Activated naive CD8-positive, alpha-beta T cell treated with anti-CD3 and anti-CD28 coated beads, Interleukin-2, amount 10 ng/mL, durations not matched to agents 7 days and 5 days (primary cell): ENCODE measurements around the gene MS4A7. TPM values are rescaled to one million over a fixed set of nuclear protein-coding genes. Genes with fewer than 3 reads are reported as not detected.

Experiments
- ATAC-seq: fragments of 150-1000 bp; cut with Tn5 transposase; one replicate; pipeline ENCODE4 v1.10.0; 2021; ENCODE audit warnings: low read depth, moderate library complexity
- POLR2A ChIA-PET: fragments of 350-600 bp; sonication (Branson Sonifier 250); formaldehyde crosslinking; loops from one replicate; lab custom pipeline; 2021; ENCODE audit warnings: antibody characterized with exemption; lab: Charles Lee
- DNase-seq: peaks from one replicate; pipeline ENCODE4 v3.0.0; 2021
- H3K27ac Mint-ChIP-seq: one replicate; pipeline ENCODE4 v1.8.0; 2022; ENCODE audit warnings: mild to moderate bottlenecking, mixed read lengths
- H3K27me3 Mint-ChIP-seq: one replicate; pipeline ENCODE4 v1.8.0; 2022; ENCODE audit warnings: mild to moderate bottlenecking, moderate library complexity, mixed read lengths
- H3K36me3 Mint-ChIP-seq: one replicate; pipeline ENCODE4 v1.8.0; 2021; ENCODE audit warnings: mild to moderate bottlenecking, mixed read lengths
- H3K4me1 Mint-ChIP-seq: one replicate; pipeline ENCODE4 v1.8.0; 2021; ENCODE audit warnings: mixed read lengths
- H3K4me3 Mint-ChIP-seq: one replicate; pipeline ENCODE4 v1.8.0; 2022; ENCODE audit warnings: mild to moderate bottlenecking, moderate library complexity, mixed read lengths
- H3K9me3 Mint-ChIP-seq: one replicate; pipeline ENCODE4 v1.8.0; 2021; ENCODE audit warnings: mixed read lengths
- total RNA-seq, 2 experiments: library from RNA; stranded (reverse); gene quantifications; one replicate each; pipeline ENCODE4 v1.2.3, GENCODE V29; 2021

Gene MS4A7
- total RNA-seq, result 1 to 10 TPM in 1 of 2 experiments, under 1 TPM in 1; 0.99 to 1.6 TPM

GRCh38 chr11:60378354-60378753 is at the start of gene MS4A7:
Gene MS4A7, plus strand, starts transcription at chr11:60378532. Its CDS starts 4,610 bp downstream, at chr11:60383142.
- POLR2A ChIA-PET, result no interaction called here
- Mint-ChIP-seq H3K27ac (no peak within 1 kb of the TSS), H3K9me3 (no peaks in the 10 kb centered on the region), H3K27me3 (peaks cover 5% of the 10 kb centered on the region), H3K4me3 (no peak within 1 kb of the TSS), H3K4me1 (peaks cover 8% of the 10 kb centered on the region), H3K36me3 (no peaks in the 10 kb centered on the region)
- ATAC-seq (peak; percentile 78), DNase-seq (no peak)

- peaks cover 3% of the 10 kb centered on the region for H3K4me1 Mint-ChIP-seq
- no peak for ATAC-seq
- POLR2A ChIA-PET, result no interaction called here
- no peaks in the 10 kb centered on the region for H3K36me3 Mint-ChIP-seq
- H3K4me3 Mint-ChIP-seq, result no peak overlapping the region
- H3K27ac Mint-ChIP-seq, result no peak overlapping the region
- no peak for DNase-seq
- peaks cover 2% of the 10 kb centered on the region for H3K27me3 Mint-ChIP-seq
- peaks cover 3% of the 10 kb centered on the region for H3K9me3 Mint-ChIP-seq
Observed at GRCh38 chr11:60332846-60333245, 45.5 kb upstream of the MS4A7 start.

- Mint-ChIP-seq H3K27ac (no peak overlapping the region), H3K4me3 (no peak overlapping the region), H3K9me3 (peaks cover 3% of the 10 kb centered on the region), H3K36me3 (no peaks in the 10 kb centered on the region), H3K27me3 (peaks cover 2% of the 10 kb centered on the region), H3K4me1 (peaks cover 3% of the 10 kb centered on the region)
- POLR2A ChIA-PET, result no interaction called here
- peak; percentile 36 for DNase-seq
- no peak for ATAC-seq
Observed at GRCh38 chr11:60334005-60334620, 44.2 kb upstream of the MS4A7 start.

- ATAC-seq, result no peak
- POLR2A ChIA-PET, result no interaction called here
- H3K27me3 Mint-ChIP-seq, result peaks cover 4% of the 10 kb centered on the region
Observed at GRCh38 chr11:60336767-60337391, 41.5 kb upstream of the MS4A7 start.

GRCh38 chr11:60338053-60338452 is 40.3 kb upstream of the MS4A7 start:
- Mint-ChIP-seq H3K36me3 (no peaks in the 10 kb centered on the region), H3K4me1 (peaks cover 3% of the 10 kb centered on the region), H3K9me3 (no peaks in the 10 kb centered on the region), H3K27ac (no peak overlapping the region), H3K27me3 (peaks cover 4% of the 10 kb centered on the region), H3K4me3 (no peak overlapping the region)
- no peak for ATAC-seq
- DNase-seq, result no peak
- POLR2A ChIA-PET, result no interaction called here

More at GRCh38 chr11:60336767-60337391, 41.5 kb upstream of the MS4A7 start:
- Mint-ChIP-seq H3K4me3 (no peak overlapping the region), H3K4me1 (peaks cover 3% of the 10 kb centered on the region), H3K27ac (no peak overlapping the region), H3K36me3 (no peaks in the 10 kb centered on the region), H3K9me3 (no peaks in the 10 kb centered on the region)
- no peak for DNase-seq

GRCh38 chr11:60339356-60339755 is 39.0 kb upstream of the MS4A7 start:
- no peak overlapping the region for H3K27ac Mint-ChIP-seq
- H3K27me3 Mint-ChIP-seq, result peaks cover 2% of the 10 kb centered on the region
- ATAC-seq (no peak), DNase-seq (no peak)
- POLR2A ChIA-PET, result no interaction called here
- peaks cover 3% of the 10 kb centered on the region for H3K4me1 Mint-ChIP-seq
- H3K4me3 Mint-ChIP-seq, result no peak overlapping the region
- no peaks in the 10 kb centered on the region for H3K36me3 Mint-ChIP-seq
- H3K9me3 Mint-ChIP-seq, result no peaks in the 10 kb centered on the region

- ATAC-seq (no peak), DNase-seq (no peak)
- Mint-ChIP-seq H3K9me3 (no peaks in the 10 kb centered on the region), H3K27me3 (peaks cover 4% of the 10 kb centered on the region), H3K4me3 (no peak overlapping the region), H3K27ac (no peak overlapping the region), H3K4me1 (no peaks in the 10 kb centered on the region), H3K36me3 (no peaks in the 10 kb centered on the region)
- POLR2A ChIA-PET, result no interaction called here
Observed at GRCh38 chr11:60343094-60343704, 35.1 kb upstream of the MS4A7 start.

- Mint-ChIP-seq H3K27me3 (peaks cover 4% of the 10 kb centered on the region), H3K27ac (no peak overlapping the region), H3K4me1 (no peaks in the 10 kb centered on the region), H3K36me3 (no peaks in the 10 kb centered on the region), H3K4me3 (no peak overlapping the region), H3K9me3 (no peaks in the 10 kb centered on the region)
- DNase-seq, result no peak
- POLR2A ChIA-PET, result no interaction called here
- no peak for ATAC-seq
Observed at GRCh38 chr11:60344146-60344545, 34.2 kb upstream of the MS4A7 start.

GRCh38 chr11:60345489-60345888 is 32.8 kb upstream of the MS4A7 start:
- no peak overlapping the region for H3K27ac Mint-ChIP-seq

GRCh38 chr11:60347084-60347797 is 31.1 kb upstream of the MS4A7 start:
- Mint-ChIP-seq H3K36me3 (no peaks in the 10 kb centered on the region), H3K4me3 (no peak overlapping the region), H3K4me1 (no peaks in the 10 kb centered on the region), H3K27me3 (peaks cover 7% of the 10 kb centered on the region), H3K27ac (no peak overlapping the region), H3K9me3 (no peaks in the 10 kb centered on the region)
- DNase-seq (no peak), ATAC-seq (no peak)
- POLR2A ChIA-PET, result no interaction called here

More at GRCh38 chr11:60345489-60345888, 32.8 kb upstream of the MS4A7 start:
- no peaks in the 10 kb centered on the region for H3K9me3 Mint-ChIP-seq
- ATAC-seq, result no peak
- H3K4me1 Mint-ChIP-seq, result no peaks in the 10 kb centered on the region
- H3K4me3 Mint-ChIP-seq, result no peak overlapping the region
- POLR2A ChIA-PET, result no interaction called here
- DNase-seq, result no peak
- H3K27me3 Mint-ChIP-seq, result peaks cover 4% of the 10 kb centered on the region
- no peaks in the 10 kb centered on the region for H3K36me3 Mint-ChIP-seq

- Mint-ChIP-seq H3K4me1 (no peaks in the 10 kb centered on the region), H3K36me3 (no peaks in the 10 kb centered on the region), H3K9me3 (no peaks in the 10 kb centered on the region), H3K4me3 (no peak overlapping the region), H3K27ac (no peak overlapping the region), H3K27me3 (peaks cover 7% of the 10 kb centered on the region)
- ATAC-seq, result no peak
- no peak for DNase-seq
- POLR2A ChIA-PET, result no interaction called here
Observed at GRCh38 chr11:60348116-60348515, 30.2 kb upstream of the MS4A7 start.

GRCh38 chr11:60349990-60350389 is 28.3 kb upstream of the MS4A7 start:
- H3K27me3 Mint-ChIP-seq, result peaks cover 8% of the 10 kb centered on the region
- H3K4me1 Mint-ChIP-seq, result no peaks in the 10 kb centered on the region
- no peak overlapping the region for H3K27ac Mint-ChIP-seq
- POLR2A ChIA-PET, result no interaction called here
- H3K9me3 Mint-ChIP-seq, result no peaks in the 10 kb centered on the region
- H3K4me3 Mint-ChIP-seq, result no peak overlapping the region
- DNase-seq (no peak), ATAC-seq (no peak)
- H3K36me3 Mint-ChIP-seq, result no peaks in the 10 kb centered on the region

- no peaks in the 10 kb centered on the region for H3K36me3 Mint-ChIP-seq
- ATAC-seq, result no peak
- POLR2A ChIA-PET, result no interaction called here
Observed at GRCh38 chr11:60357771-60358170, 20.6 kb upstream of the MS4A7 start.

More at GRCh38 chr11:60357771-60358170, 20.6 kb upstream of the MS4A7 start:
- no peak for DNase-seq
- no peak overlapping the region for H3K27ac Mint-ChIP-seq
- H3K4me3 Mint-ChIP-seq, result no peak overlapping the region
- peaks cover 8% of the 10 kb centered on the region for H3K27me3 Mint-ChIP-seq
- H3K4me1 Mint-ChIP-seq, result no peaks in the 10 kb centered on the region
- no peaks in the 10 kb centered on the region for H3K9me3 Mint-ChIP-seq
